GM04504 (cell line): ENCODE measurements around the gene CASP14.
"Not testable (repeated sequence)": the region's sequence is repeated elsewhere in the genome, so short reads cannot be mapped to it uniquely, and the experiment has no call there.

Experiments
- DNase-seq: peaks from one replicate; pipeline ENCODE4 v3.0.0-alpha.2; 2012; ENCODE audit warnings: low read depth

Gene CASP14

DNA sequence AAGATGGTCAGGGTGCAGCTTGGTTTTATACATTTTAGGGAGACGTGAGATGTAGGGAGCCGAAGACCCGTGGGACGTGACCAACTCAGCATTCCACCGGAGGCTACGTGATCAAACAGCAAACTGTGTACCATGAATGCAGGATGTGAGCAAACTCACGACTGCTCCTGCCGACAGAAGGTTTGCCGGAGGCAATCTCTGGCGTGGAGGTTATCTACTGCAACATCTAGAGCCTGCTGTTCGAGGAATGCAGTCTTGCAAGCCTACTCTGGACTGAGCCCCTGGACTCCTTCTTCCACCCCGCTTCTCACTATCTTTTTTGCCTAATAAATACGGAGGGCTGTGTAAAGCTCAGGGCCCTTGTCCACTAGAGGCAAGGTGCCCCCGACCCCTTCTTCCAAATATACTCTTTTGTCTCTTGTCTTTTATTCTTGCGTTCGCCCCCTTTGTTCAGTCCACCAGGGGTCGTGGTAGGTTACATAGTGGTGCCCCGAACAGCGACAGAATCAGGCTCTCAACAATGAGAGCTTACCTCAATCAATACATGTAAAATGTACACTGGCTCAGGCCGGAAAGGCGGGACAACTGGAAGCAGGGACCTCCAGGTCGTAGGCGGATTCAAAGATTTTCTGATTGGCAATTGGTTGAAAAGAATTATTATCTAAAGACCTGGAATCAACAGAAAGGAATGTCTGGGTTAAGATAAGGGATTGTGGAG is 23.8 kb downstream of the CASP14 start:
- DNase-seq = no peak

DNA sequence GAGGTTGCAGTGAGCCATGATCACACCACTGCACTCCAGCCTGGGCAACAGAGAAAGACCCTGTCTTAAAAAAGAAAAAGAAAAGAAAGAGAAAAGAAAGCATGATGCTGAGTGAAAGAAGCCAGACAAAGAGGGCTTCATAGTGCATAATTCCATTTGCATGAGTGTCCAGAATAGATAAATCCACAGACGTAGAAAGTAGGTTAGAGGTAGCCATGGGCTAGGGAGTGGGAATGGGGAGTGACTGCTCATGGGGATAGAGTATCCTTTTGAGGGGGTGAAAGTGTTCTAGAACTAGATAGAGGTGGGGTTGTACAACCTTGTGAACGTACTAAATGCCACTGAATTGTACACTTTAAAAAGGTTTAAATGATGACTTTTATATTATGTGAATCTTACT is 25.1 kb downstream of the CASP14 start:
- DNase-seq = no peak

DNA sequence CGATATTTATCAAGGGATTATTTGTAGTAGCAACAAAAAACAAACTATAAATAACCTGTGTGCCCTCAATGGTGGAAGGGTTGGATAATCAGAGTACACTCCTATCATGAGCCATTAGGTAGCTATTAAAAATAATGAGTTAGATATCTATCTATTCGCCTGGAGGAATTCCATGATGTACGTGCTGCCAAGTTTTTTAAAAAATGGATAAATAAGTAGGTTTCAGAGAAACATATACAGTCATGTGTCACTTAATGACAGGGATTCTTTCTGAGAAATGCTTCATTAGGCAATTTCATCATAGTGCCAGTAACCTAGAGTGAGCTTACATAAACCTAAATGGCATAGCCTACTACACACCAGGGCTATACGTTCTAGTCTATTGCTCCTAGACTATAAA is 26.5 kb downstream of the CASP14 start:
- DNase-seq = no peak

DNA sequence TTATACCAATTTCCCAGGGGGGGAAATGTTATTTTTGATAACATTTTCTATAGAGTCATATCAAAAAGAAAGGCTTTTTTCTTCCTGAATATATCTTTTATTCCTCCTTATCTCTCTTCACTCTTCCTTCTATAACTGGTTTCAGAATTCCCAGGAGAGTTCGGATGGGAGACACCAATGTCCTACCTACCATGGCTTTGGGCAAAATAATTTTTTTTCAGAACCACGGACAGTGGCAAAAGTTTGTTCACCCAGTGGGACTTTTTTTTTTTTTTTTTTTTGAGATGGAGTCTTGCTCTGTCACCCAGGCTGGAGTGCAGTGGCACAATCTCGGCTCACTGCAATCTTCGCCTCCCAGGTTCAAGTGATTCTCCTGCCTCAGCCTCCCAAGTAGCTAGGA is 30.7 kb downstream of the CASP14 start:
- DNase-seq = not testable (repeated sequence)

DNA sequence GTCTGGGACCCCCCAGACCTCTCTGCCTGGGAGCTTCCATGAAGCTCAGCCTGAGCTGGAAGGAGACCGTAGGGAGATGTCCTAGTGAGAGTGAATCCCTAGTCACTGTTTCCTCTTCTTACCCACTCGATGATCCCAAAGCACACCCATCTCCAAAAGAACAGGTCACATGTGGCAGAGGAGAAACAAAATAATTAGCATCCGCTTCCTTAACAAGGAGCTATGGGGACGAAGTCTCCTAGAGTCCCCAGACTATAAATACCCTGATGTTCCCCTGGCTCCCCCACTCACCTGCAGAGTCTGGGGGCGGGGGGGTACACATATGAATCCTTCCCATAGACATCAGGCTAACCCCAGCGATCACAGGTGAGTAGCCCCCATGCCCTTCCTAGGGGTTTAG is 32.6 kb downstream of the CASP14 start, which contains the start of gene OR1I1:
OR1I1 (plus strand) TSS at position 301 of the 400 bp plus-strand sequence. CDS start 4,855 bp downstream, outside the sequence.
- no peak for DNase-seq

DNA sequence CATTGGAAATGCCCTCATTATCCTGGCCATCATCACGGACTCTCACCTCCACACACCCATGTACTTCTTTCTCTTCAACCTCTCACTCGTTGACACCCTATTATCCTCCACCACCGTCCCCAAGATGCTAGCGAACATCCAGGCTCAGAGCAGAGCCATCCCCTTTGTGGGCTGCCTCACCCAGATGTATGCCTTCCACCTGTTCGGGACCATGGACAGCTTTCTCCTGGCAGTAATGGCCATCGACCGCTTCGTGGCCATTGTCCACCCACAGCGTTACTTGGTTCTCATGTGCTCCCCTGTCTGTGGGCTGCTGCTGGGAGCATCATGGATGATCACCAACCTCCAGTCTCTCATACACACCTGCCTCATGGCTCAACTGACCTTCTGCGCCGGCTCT is 37.9 kb downstream of the CASP14 start:
- DNase-seq = no peak

DNA sequence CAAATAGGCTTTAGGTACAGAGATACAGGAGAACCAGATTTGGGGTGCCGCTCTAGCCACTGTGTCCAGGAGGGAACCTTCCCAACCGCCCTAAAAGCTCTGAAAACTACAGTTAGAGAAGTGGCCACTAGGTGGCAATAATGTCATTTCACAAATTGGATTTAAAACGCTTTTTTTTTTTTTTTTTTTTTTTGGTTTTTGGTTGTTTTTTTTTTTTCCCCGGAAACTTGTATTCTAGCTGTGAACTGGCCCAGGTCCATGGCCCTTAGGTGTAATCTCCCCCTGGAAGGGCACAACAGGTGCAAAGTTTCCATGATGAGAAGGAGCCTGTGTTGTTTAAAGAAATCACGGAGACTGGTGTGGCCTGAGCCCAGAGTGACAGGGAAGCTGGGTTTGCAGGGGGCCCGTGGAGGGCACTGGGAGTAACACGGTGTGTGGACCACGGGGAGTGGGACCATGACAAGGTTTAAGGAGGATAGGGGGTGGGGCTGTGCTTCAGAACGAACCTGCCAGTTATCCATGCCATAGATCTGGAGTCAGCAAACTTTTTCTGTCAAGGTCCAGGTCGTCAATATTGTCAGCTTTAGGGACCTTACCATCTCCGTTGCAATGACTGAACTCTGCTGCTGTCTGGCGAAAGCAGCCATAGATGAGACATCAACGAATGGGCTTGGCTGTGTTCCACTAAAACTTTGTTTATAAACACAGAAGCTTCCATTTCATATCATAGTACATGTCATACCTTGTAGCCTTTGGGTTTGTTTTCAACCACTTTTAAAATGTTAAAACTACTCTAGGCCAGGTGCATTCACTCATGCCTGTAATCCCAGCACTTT is 42.9 kb downstream of the CASP14 start:
- no peak for DNase-seq

DNA sequence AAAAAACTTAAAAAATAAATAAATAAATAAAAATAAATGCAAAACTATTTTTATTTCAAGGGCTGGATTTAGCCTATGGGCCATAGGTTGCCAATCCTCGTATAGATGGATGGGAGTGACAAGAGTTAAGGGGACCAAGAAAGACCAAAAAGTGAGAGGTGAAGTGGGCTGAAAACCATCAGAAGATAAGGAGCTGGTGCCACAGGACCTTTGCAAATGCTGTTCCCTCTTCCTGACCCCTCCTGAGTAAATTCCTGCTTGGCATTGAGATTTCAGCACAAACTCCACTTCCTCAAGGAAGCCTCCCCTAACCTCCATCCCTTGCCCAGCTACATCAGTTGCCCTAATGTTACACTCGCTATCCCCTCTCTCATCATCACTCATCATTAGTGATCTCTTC is 43.7 kb downstream of the CASP14 start:
- DNase-seq = no peak

DNA sequence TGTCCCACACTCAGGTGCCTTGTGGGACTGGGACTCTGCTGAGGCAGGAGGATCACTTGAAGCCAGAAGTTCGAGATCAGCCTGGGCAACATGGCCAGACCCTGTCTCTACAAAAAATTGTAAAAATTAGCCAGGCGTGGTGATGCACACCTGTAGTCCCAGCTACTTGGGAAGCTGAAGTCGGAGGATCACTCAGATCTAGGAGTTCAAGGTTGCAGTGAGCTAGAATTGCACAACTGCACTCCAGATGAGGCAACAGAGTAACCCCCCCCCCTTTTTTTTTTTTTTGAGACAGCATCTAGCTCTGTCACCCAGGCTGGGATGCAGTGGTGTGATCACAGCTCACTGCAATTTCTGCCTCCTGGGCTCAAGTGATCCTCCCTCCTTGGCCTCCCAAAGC is 46.9 kb downstream of the CASP14 start:
- no peak for DNase-seq

DNA sequence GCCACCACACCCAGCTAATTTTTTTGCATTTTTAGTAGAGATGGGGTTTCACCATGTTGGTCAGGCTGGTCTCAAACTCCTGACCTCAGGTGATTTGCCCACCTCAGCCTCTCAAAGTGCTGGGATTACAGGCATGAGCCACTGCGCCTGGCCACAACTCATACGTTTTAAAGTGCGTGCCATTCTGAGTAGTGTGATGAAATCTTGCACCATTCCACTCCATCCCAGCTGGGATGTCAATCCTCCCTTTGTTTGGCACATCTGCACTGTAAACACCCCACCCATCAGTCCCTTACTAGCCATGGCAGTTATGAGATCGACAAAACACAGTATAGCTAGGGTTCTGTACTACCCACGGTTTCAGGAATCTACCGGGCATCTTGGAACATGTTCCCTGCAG is 48.7 kb downstream of the CASP14 start:
- DNase-seq = not testable (repeated sequence)

DNA sequence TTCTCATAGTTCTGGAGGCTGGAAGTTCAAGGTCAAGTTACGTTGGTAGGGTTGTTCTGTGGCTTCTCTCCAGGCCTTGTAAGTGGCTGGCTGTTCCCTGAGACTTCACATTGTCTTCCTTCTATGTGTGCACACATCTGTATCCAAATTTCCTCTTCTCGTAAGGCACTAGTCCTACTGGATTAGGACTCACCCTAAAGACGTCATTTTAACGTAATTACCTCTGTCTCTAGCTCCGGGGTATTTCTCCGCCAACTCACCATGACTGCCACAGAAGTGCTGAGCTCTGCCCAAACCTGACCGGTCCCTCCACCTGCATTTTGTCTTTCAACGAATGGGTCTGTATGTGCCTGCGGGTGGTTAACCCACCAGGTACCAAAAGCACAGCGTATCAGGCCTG is 49.2 kb downstream of the CASP14 start:
- DNase-seq = no peak

DNA sequence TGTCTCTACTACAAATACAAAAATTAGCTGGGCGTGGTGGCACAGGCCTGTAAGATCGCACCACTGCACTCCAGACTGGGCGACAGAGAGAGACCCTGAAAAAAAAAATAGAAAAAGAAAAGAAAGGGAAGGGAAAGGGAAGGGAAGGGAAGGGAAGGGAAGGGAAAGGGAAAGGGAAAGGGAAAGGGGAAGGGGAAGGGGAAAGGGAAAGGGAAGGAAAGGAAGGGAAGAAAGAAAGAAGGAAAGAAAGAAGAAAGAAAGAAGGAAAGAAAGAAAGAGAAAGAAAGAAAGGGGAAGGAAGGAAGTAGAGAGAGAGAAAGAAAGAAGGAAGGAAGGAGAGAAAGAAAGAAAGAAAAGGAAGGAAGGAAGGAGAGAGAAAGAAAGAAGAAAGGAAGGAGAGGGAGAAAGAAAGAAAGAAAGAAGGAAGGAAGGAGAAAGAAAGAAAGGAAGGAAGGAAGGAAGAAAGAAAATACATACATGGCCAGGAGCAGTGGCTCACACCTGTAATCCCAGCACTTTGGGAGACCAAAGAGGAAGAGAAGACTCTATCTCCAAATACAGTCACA is 49.8 kb downstream of the CASP14 start:
- DNase-seq = no peak

DNA sequence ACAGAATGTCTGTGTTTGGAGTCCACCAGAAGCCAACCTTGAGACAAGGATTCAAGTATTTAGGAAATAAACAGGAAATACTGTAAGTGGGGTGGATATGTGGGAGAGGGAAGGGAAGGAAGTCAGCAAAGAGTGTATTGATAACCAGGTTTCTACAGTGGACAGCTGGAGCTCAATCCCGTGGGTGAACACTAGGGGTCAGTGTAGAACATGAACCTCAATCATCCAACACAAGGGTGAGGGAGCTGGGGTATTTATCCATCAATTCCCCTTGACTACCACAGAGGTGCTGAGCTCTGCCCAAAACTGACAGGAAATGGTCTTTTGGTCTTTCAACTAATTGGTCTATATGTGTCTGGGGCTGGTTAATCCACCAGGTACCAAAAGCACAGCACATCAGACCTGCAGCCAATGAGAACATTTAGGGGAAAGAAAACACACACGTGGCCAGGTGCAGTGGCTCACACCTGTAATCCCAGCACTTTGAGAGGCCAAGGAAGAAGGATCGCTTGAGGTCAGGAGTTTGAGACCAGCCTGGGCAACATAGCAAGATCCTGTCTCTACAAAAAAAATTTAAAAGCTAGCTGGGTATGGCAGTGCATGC is 52.3 kb downstream of the CASP14 start:
- DNase-seq = no peak

DNA sequence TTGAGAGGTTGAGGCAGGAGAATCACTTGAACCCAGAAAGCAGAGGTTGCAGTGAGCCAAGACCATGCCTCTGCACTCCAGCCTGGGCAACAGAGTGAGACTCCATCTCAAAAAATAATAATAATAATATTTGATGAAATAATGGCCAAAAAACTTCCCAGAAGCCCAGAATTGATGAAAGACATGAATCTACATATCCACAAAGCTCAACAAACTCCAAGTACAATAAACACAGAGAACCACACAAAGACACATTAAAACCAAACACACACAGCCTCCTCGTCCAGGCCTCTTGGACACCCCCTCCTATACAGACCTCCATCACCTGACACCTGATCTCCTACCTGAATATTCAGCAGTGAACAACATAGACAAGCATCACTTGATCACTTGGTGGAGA is 54.7 kb downstream of the CASP14 start:
- no peak for DNase-seq

DNA sequence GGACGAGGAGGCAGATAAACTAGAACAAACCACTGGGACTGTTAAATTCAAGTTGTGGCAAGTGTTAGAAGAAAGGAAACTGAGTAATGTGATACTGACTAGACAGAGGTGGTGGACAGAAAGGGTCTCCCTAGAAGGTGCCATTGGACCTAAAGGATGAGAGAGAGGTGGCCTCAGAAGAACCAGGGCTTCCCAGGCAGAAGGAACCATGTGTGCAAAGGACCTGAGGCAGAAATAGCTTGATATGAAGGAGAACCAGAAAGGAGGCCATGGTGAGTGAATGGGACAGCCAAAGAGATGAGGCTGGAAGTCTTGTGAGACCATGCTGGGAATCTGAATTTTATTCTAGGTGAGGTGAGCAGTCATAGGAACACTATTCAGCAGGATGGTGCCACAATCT is 55.1 kb downstream of the CASP14 start:
- no peak for DNase-seq

DNA sequence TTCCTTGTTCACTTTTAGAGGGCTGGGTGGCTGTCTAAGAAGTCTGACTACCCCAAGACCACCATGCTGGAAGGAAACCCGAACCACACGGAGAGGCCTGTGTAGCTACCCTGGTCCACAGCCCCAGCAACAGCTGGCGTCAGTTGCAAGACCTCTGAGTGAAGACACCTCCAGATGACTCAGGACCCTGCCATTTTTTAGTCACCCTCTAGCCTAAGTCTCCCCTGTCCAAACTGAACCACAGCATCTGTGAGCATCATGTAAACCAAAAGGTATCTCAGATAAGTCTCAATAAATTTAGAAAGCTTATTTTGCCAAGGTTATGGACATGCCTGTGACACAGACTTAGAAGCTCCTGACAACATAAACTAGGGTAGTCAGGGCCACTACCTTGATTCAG is 55.8 kb downstream of the CASP14 start:
- no peak for DNase-seq

DNA sequence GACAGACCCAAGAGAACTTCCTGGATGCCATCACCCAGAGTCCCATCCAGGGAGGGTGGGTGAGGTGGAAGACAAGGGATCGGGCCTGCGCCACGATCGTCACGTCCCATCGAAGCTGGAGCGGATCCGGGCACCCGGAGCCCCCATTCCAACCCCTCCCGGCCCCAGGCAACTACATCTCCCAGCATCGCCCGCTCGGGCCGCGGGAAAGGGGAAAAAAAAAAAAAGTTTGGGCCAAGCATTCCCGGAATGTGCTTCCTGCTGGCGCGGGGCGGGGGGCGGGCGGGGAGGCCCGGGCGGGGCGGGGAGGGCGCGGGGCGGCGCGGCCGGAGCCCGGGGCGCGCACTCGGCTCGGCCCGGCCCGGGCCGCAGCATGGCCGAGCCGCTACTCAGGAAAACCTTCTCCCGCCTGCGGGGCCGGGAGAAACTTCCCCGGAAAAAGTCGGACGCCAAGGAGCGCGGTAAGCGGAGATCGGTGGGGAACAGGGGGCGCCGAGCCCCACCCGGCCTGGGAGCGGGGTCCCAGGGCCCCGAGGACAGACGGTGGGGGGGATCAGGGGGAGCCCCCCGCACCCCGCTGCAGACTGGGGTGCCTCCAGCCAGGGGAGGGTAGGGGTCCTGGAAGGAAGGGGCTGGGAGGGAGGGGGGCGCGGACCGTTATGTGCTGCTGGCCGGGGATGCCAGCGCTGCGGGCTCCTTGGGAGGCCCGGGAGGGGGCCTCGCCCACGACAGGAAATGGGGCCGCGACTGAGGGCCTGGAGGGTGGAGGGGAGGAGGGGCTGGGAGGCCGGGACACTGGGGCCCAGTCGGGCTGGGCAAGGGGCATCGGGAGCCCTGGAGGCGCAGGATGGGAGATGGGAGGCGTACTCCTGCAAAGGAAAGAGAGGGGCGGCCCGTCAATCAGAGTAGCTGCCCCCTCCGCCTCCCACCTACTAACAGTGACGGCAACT is 58.1 kb downstream of the CASP14 start, which contains the start of gene SYDE1:
SYDE1 (plus strand) TSS at position 341 of the 950 bp plus-strand sequence; CDS start at position 374, 33 bp downstream.
- DNase-seq = peak; percentile 36
